ENCODE measurements around the gene CLCNKA.

The CLCNKA gene

DNA sequence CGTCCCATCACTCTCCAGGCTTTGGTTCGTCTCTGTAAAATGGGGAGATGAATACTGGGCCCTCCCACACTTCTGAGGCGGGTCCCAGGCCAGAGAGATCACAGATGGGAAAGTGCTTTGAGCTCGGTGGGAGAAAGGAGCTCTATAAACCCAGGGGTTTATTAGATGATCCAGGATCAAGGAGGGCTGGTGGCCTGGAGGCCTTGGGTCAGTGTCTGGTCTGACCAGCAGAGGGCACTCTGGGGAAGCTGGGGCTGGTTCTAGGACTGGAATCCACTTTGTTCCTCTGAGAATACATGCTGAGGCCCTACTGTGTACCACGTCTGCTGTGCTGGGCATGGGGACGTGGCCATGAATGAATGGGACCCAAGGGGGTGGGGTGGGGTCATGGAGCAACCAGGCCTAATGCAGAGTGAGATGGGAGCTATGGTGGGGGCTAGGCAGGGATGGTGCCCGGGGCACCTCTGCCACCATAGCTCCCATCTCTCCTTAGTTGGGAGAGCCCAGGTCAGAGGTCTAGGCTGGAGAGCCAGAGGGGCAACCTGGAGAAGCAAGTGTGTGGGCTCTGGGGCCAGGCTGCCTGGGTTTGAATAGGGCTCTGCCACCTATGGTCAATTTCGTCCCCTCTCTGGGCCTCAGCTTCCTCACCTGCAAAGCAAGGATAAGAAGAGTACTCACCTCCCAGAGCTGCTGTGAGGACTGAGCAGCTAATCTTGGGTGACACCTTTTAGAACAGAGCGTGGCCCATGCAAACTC lies 60.6 kb downstream of the CLCNKA start:
- DNase-seq, result no peak

DNA sequence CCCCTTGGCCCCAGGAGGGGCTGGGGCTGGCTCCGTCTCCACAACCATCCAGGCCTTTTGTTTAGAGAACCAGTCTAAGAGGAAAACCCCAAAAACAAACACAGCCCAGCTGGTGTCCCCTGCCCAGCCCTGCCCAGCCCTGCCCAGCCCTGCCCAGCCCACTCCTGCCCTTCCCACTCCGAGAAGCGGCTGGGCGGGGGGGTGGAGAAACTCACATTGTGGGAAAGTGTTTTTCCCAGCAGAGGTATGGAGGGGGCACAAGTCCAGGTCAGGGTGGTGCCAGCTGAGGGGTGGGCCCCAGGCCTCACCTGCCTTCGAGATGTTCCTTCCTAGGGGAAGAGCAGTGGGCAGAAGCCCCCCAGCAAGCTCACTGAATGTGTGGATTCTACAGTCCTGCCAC lies 61.6 kb downstream of the CLCNKA start:
- DNase-seq, result no peak
